ENCODE data around the gene MRPS2.
A peak's percentile ranks its signal among the peaks of the same experiment; 100 is the strongest.

The MRPS2 gene

DNA sequence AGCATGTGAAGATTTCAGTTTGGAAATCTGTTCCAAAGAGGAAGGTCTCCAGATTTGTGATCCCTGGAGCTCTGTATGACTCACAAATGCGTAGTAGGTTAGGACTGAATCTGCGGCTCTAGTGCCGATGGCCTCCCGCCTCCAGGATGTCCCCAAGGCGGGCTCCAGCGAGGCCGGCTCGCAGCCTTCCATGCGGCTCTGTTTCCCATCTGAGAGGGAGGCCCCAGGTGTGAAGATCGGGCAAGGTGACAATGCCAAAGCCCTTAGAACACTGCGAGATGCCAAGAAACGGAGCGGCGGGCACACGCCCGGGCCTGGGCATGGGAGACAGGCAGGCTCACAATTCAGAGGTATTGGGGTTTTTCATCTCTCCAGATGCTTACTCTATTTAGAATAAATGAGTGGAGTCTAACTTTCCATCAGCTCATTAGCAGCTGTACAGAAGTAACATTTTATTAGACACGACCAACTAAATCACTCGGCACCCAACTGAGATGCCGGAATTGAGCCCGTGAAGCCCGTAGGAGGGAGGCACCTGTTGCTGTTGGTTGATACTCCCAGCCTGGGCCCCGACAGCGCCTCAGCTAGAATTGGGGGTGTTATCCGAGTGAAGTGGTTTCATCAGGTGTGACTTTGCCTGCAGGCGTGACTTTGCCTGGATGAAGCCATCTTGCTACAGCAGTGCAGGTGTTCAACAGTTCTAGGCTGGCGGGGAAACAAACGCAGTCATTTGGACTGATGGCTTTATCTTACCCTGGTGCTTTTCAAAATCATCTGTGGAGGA lies 7.4 kb upstream of the MRPS2 start:
- no peak for DNase-seq (ENCODE audit: extremely low read depth, low read depth)
- TF ChIP-seq CTCF (IDR thresholded peaks at IDR 0.05; ENCODE audit: low read depth, low read length), result no peak

GRCh38 chr9:135494791-135495559 lies 5.5 kb upstream of the MRPS2 start:
- TF ChIP-seq CTCF (IDR thresholded peaks at IDR 0.05; ENCODE audit: low read depth, low read length), result no peak
- no peak for DNase-seq (ENCODE audit: extremely low read depth, low read depth)

- TF ChIP-seq CTCF (IDR thresholded peaks at IDR 0.05; ENCODE audit: low read depth, low read length), result no peak
- no peak for DNase-seq (ENCODE audit: extremely low read depth, low read depth)
Measured at GRCh38 chr9:135498381-135499126, 1.9 kb upstream of the MRPS2 start.

- DNase-seq (ENCODE audit: extremely low read depth, low read depth), result peak; percentile 63
- TF ChIP-seq CTCF (IDR thresholded peaks at IDR 0.05; ENCODE audit: low read depth, low read length), result no peak; the same call in 1 of the 2 replicates
Measured at GRCh38 chr9:135499326-135500070, 984 bp upstream of the MRPS2 start.

DNA sequence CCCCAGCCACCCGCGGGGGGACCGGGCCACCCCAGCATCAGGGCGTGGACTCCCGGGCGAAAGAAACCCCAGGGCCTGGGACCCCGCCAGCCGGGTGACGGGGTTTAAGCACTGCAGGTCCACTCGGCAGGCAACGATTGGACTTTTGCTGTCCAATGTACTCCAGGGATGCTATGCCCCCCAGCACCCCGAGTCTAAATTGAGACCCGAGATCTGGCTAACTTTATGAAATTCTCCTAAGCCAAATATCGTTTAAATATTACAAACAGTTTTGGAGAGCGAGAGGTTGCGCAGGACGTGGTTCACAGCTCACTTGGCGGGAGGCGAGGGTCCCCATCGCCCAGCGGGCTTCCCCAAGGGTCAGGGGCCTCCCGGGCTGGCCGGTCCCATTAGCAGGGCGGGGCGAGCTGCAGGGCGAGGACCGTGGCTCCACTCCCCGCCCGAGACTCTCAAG lies 384 bp upstream of the MRPS2 start:
- DNase-seq (ENCODE audit: extremely low read depth, low read depth), result no peak
- no peak for TF ChIP-seq CTCF (IDR thresholded peaks at IDR 0.05; ENCODE audit: low read depth, low read length)

DNA sequence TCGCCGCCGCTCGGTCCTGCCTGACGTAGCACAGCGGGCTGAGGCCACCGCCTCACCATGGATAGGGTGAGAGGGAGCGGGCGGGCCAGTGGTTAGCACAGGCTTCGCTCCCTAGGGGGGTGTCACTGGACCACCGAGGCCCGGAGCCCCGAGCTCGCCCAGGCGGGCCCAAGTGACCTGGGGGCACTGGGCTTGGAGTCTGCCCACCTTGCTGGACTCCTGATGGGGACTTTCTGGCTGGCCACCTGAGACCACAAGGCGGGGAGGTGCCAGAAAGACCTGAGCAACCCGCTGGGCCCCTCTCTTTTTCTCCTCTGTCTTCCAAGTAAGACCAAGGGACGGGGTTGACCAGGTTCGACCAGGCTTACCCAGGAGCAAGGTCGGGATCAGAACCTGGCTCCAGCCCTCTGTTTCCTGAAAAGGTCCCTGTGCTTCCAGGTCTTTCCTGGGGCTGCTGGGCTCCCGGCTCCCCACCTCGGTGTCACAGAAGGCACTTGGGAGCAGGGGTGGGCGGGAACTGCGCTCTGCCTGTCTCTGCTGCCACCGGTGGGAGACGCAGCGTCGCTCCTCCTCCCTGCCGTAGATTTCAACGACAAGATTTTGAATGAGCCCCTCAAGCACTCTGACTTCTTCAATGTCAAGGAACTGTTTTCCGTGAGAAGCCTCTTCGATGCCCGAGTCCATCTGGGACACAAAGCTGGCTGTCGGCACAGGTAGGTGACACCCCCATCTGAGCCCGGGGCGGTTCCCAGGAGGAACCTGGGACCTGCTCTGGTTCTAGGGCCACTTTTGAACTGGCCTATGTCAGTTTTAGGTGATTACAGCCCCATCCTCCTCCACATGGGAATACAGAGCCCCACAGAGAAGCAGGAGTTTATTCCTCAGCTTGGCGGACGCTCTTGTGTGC lies 1.0 kb downstream of the MRPS2 start:
- no peak for TF ChIP-seq CTCF (IDR thresholded peaks at IDR 0.05; ENCODE audit: low read depth, low read length)
- DNase-seq (ENCODE audit: extremely low read depth, low read depth), result no peak

Measured in AG09319 (cell line).